K562 (cell line): ENCODE data around the gene CREB3L1. TPM values are rescaled to one million over a fixed set of nuclear protein-coding genes. Genes with fewer than 3 reads are reported as not detected.
A peak's percentile ranks its signal among the peaks of the same experiment; 100 is the strongest.

Source experiments
- JUND ChIP-seq, 2 experiments: IDR thresholded peaks; 2 replicates in 1 of 2; 3 replicates in 1 of 2; pipeline ENCODE4 v1.6.1; 2011; ENCODE audit warnings: borderline replicate concordance in 2 of 2, low read depth in 2 of 2, low read length in 2 of 2, improper control_type of control experiment in 1 of 2, missing biosample characterization in 1 of 2, missing genetic modification characterization in 1 of 2, missing genetic modification reagents in 1 of 2
- L3MBTL2 ChIP-seq: fragments of 450-650 bp; IDR thresholded peaks from 2 replicates; pipeline ENCODE4 v1.6.1; 2016; ENCODE audit warnings: mild to moderate bottlenecking, moderate library complexity
- MYC ChIP-seq, 2 experiments: fragments of 250-450 bp in 1 of 2; sonication (Bioruptor Pico) in 1 of 2; IDR thresholded peaks; 2 replicates each; pipeline versions ENCODE4 v1.5.1 to v1.6.1; 2012 to 2021; ENCODE audit warnings: low read depth in 2 of 2, borderline replicate concordance in 1 of 2, improper control_type of control experiment in 1 of 2, low read length in 1 of 2, mild to moderate bottlenecking in 1 of 2, moderate library complexity in 1 of 2
- NFIX ChIP-seq: fragments of 250-450 bp; sonication (Bioruptor Pico); IDR thresholded peaks from 2 replicates; pipeline ENCODE4 v1.4.0; 2020; ENCODE audit warnings: low read depth, mild to moderate bottlenecking, moderate library complexity
- POLR2G ChIP-seq: fragments of 200-400 bp; formaldehyde crosslinking; IDR thresholded peaks from 2 replicates; pipeline ENCODE4 v1.6.1; 2017; ENCODE audit warnings: low read depth, mild to moderate bottlenecking, antibody characterized with exemption, low read length, moderate library complexity
- RAD21 ChIP-seq, 2 experiments: fragments of 250-450 bp in 1 of 2; fragments of 450-650 bp in 1 of 2; sonication (Bioruptor Pico) in 1 of 2; formaldehyde crosslinking in 1 of 2; IDR thresholded peaks in 1 of 2; conservative IDR thresholded peaks in 1 of 2; 2 replicates each; pipeline versions ENCODE4 v1.4.0 to v1.8.0; 2020 to 2022; ENCODE audit warnings: mild to moderate bottlenecking in 2 of 2, moderate library complexity in 1 of 2
- RNF2 ChIP-seq: sonication (generic); IDR thresholded peaks from 2 replicates; pipeline ENCODE4 v1.6.1; 2016
- SMARCA4 ChIP-seq: fragments of 450-650 bp; IDR thresholded peaks from 2 replicates; pipeline ENCODE4 v1.6.1; 2016
- ZNF174 ChIP-seq: fragments of 250-450 bp; sonication (Bioruptor Pico); IDR thresholded peaks from 2 replicates; pipeline ENCODE4 v1.4.0; 2020; ENCODE audit warnings: mild to moderate bottlenecking
- ZNF184 ChIP-seq: sonication (generic); formaldehyde crosslinking; IDR thresholded peaks from 2 replicates; pipeline ENCODE4 v1.5.0; 2020; ENCODE audit warnings: missing genetic modification reagents
- ZNF740 ChIP-seq, 3 experiments: fragments of 200-800 bp in 1 of 3; sonication (Bioruptor generic) in 1 of 3; sonication (generic) in 1 of 3; formaldehyde crosslinking in 1 of 3; IDR thresholded peaks; 2 replicates each; pipeline versions ENCODE4 v1.6.1 to v1.8.0; 2016 to 2022; ENCODE audit warnings: mild to moderate bottlenecking in 2 of 3, missing compliant biosample characterization in 2 of 3, missing genetic modification characterization in 2 of 3, missing genetic modification reagents in 1 of 3
- polyA plus RNA-seq, 8 experiments: library from polyadenylated mRNA; depleted of rRNA in 4 of 8; stranded (reverse) in 5 of 8; unstranded in 3 of 8; fragments of >200 nt; fragmentation: Nextera tagmentation in 2 of 8; fragmentation: Illumina TruSeq in 1 of 8; extraction: Ambion mirVana in 2 of 8; extraction: Trizol in 1 of 8; gene quantifications; 2 replicates each; pipeline versions ENCODE4 v1.2.1 to v1.2.3, GENCODE V29; 2011 to 2014; ENCODE audit warnings: inconsistent platforms in 1 of 8, missing spikeins in 1 of 8
- total RNA-seq, 7 experiments: library from RNA; depleted of rRNA in 6 of 7; stranded (reverse); fragments of >200 nt in 6 of 7; fragmentation: Illumina TruSeq in 2 of 7; extraction: Trizol in 2 of 7; gene quantifications; 2 replicates each; pipeline versions ENCODE4 v1.2.1 to v1.2.3, GENCODE V29; 2011 to 2021; ENCODE audit warnings: low replicate concordance in 1 of 7
- TF ChIP-seq, protein P1 (sequence below): fragments of 150-350 bp; conservative IDR thresholded peaks from 2 replicates; pipeline ENCODE4 v1.6.1; 2014; ENCODE audit warnings: low read length
- TF ChIP-seq, protein P2 (sequence below): sonication (generic); formaldehyde crosslinking; IDR thresholded peaks from 2 replicates; pipeline ENCODE4 v1.9.0; 2022; ENCODE audit warnings: mild to moderate bottlenecking, missing genetic modification reagents
- TF ChIP-seq, protein P3 (sequence below): fragments of 450-650 bp; IDR thresholded peaks from 2 replicates; pipeline ENCODE4 v1.6.1; 2018; ENCODE audit warnings: mild to moderate bottlenecking, low read depth; ENCODE audit not compliant: partially characterized antibody
- TF ChIP-seq, protein P4 (sequence below): fragments of 450-650 bp; IDR thresholded peaks from 2 replicates; pipeline ENCODE4 v1.6.1; 2016; ENCODE audit warnings: antibody characterized with exemption

Gene CREB3L1
- total and polyA plus RNA-seq, 9 of the 15 experiments (the other 6 are each of a cell fraction or from before 2014, with no cell fraction given) = 1.2 to 27.6 (median 3.7) TPM

- TF ChIP-seq, protein P1, sequence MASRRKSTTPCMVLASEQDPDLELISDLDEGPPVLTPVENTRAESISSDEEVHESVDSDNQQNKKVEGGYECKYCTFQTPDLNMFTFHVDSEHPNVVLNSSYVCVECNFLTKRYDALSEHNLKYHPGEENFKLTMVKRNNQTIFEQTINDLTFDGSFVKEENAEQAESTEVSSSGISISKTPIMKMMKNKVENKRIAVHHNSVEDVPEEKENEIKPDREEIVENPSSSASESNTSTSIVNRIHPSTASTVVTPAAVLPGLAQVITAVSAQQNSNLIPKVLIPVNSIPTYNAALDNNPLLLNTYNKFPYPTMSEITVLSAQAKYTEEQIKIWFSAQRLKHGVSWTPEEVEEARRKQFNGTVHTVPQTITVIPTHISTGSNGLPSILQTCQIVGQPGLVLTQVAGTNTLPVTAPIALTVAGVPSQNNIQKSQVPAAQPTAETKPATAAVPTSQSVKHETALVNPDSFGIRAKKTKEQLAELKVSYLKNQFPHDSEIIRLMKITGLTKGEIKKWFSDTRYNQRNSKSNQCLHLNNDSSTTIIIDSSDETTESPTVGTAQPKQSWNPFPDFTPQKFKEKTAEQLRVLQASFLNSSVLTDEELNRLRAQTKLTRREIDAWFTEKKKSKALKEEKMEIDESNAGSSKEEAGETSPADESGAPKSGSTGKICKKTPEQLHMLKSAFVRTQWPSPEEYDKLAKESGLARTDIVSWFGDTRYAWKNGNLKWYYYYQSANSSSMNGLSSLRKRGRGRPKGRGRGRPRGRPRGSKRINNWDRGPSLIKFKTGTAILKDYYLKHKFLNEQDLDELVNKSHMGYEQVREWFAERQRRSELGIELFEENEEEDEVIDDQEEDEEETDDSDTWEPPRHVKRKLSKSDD = no peak
- TF ChIP-seq MYC (IDR thresholded peaks at IDR 0.05; ENCODE audit: low read depth, low read length) = peak; percentile 51; the same call in 1 of the 2 replicates
- TF ChIP-seq MYC (CRISPR knock-in tag; IDR thresholded peaks at IDR 0.05; ENCODE audit: borderline replicate concordance, low read depth) = no peak
- TF ChIP-seq, protein P2, sequence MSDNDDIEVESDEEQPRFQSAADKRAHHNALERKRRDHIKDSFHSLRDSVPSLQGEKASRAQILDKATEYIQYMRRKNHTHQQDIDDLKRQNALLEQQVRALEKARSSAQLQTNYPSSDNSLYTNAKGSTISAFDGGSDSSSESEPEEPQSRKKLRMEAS (CRISPR knock-in tag) = peak; percentile 56; the same call in 1 of the 2 replicates
- no peak for TF ChIP-seq NFIX (CRISPR knock-in tag)
- peak; percentile 77; the same call in 1 of the 2 replicates for TF ChIP-seq RNF2
- no peak for TF ChIP-seq ZNF174 (CRISPR knock-in tag)
- TF ChIP-seq, protein P3, sequence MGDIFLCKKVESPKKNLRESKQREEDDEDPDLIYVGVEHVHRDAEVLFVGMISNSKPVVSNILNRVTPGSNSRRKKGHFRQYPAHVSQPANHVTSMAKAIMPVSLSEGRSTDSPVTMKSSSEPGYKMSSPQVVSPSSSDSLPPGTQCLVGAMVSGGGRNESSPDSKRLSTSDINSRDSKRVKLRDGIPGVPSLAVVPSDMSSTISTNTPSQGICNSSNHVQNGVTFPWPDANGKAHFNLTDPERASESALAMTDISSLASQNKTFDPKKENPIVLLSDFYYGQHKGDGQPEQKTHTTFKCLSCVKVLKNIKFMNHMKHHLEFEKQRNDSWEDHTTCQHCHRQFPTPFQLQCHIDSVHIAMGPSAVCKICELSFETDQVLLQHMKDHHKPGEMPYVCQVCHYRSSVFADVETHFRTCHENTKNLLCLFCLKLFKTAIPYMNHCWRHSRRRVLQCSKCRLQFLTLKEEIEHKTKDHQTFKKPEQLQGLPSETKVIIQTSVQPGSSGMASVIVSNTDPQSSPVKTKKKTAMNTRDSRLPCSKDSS = no peak
- 0 out of 2 replicates have a peak, but pooled peaks have one; percentile 31 for TF ChIP-seq SMARCA4
- TF ChIP-seq RAD21 (CRISPR knock-in tag; conservative IDR thresholded peaks at IDR 0.05 in 1 of 2, IDR thresholded peaks at IDR 0.05 in 1 of 2) = peak; percentile 18 to 21; a peak in 2 of 4 replicates
- TF ChIP-seq JUND (IDR thresholded peaks at IDR 0.05; ENCODE audit: borderline replicate concordance, low read depth, low read length) = no peak
- no peak for TF ChIP-seq JUND (tag; IDR thresholded peaks at IDR 0.05; ENCODE audit: borderline replicate concordance, low read depth, low read length)
- no peak; the same call in 1 of the 2 replicates for TF ChIP-seq ZNF740 (CRISPR knock-in tag; IDR thresholded peaks at IDR 0.05)
- TF ChIP-seq ZNF740 (tag; IDR thresholded peaks at IDR 0.05) = no peak
- peak; percentile 65 for TF ChIP-seq L3MBTL2
- TF ChIP-seq, protein P4, sequence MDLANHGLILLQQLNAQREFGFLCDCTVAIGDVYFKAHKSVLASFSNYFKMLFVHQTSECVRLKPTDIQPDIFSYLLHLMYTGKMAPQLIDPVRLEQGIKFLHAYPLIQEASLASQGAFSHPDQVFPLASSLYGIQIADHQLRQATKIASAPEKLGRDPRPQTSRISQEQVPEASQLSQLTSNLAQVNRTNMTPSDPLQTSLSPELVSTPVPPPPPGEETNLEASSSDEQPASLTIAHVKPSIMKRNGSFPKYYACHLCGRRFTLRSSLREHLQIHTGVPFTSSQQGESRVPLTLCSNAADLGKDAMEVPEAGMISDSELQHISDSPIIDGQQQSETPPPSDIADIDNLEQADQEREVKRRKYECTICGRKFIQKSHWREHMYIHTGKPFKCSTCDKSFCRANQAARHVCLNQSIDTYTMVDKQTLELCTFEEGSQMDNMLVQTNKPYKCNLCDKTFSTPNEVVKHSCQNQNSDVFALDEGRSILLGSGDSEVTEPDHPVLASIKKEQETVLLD = 0 out of 2 replicates have a peak, but pooled peaks have one; percentile 25
- TF ChIP-seq ZNF184 (CRISPR knock-in tag) = no peak
- TF ChIP-seq POLR2G = peak; percentile 75
Measured at GRCh38 chr11:46361283-46362155, 84.1 kb downstream of the CREB3L1 start (continued).
